NCI-H82 treated with DMSO at 0.1 percent for 48 hours (cell line): ENCODE results near the gene VWA2.

ENCODE experiments used
- DNase-seq: peaks from one replicate; lab custom pipeline; 2025; ENCODE audit not compliant: unreplicated experiment; lab: John Stamatoyannopoulos, UW

VWA2 gene

DNA sequence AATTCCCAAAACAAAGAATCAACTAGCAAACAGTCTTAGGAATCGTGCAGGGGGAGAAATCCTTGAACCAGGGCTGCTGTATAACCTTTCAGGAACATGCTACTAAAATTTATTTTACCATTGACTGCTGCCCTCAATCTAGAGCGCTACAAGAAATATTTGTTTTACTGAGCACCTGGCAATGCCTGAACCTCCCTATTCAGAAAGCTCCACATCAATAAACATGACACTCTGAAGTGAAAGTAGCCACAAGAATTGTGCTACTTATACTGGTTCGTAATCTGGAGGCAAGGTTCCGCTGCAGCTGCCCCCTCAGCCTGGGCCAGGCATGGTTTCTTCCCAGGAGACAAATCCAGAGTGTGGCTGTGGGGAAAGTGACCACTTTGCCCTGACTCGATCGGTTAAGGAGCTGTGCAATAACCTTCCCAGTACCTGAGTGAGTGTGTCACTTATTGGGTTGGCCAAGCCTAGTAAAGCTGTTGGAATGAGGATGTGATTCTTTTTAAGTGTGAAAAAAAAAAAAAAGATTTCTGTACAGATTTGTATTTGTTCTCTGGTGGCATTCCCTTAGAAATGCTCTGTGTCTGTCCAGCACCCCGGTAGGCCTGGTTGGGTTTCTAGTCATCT is 7.7 kb downstream of the VWA2 start:
- DNase-seq, result no peak

DNA sequence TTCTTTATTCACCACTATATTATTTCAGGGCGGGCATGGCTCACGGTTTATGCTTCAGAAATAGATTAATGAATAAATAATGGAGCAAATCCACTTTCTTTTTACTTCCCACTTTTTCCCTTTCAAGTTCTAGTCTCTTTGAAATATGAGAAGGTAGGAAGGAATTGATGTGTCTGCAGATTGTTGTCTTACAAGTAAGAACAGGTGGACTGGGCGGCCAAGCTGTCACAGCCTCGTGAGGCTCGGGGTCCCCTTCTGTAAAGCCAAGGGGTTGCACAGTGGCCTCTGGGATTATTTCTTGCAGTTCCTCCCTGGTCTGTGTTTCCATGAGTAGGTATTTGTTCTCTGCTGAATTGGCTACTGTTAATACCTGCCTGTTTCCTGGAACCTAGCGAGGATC is 11.2 kb downstream of the VWA2 start:
- no peak for DNase-seq

DNA sequence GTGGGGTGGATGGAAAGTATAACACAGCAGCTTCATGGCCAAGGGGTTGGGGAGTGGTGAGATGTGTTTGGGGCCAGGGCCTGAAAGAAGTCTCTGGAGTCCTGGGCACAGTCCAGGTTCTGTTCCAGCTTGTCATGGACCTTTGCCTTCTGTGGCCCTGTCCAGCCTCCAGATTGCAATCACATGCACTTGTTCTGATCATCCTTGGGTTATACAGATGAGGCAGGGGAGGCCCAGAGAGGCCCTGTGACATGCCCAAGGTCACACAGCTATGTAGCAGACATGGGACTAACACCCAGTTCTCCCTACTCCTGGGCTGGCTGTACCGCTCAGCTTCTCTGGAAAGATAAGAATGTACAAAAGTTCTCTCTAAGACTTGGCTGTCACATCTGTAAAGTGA is 11.7 kb downstream of the VWA2 start:
- no peak for DNase-seq

DNA sequence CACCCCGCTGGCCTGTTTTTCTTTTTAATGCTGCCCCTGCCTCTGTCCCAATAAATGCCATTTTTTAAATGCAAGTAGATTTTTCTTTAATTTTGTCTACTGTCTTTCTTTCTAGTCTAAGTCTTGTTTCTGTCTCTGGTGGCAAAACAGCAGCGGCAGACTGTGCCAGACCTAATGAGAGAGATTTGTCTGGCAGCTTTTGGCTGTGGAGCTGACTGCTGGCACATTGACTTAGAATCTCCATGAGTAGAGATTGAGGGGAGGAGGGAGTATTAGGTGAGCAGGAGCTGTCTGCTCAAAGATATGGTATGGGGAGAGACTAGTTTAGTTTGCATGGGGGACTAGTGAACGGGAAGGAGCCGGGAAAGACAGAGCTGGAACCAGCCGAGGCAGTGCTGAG is 13.0 kb downstream of the VWA2 start:
- no peak for DNase-seq

DNA sequence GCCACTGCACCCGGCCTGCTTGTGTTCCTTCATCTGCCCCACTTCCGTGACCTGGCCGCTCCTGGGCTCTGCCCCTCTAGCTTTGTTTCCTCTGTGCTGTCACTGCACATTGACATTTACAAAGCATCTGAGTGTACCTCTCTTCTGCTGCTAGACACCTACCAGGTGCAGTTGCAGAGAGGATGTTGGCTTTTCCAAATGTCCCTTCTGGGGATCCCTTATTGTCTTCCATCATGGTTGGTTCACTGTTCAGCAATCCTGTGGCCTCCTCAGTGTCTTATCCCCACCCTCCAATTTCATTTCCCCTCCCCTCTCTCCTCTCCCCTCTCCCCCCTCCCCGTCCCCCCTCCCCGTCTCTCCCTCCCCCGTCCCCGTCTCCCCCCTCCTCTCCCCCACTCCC is 13.8 kb downstream of the VWA2 start:
- DNase-seq, result no peak

DNA sequence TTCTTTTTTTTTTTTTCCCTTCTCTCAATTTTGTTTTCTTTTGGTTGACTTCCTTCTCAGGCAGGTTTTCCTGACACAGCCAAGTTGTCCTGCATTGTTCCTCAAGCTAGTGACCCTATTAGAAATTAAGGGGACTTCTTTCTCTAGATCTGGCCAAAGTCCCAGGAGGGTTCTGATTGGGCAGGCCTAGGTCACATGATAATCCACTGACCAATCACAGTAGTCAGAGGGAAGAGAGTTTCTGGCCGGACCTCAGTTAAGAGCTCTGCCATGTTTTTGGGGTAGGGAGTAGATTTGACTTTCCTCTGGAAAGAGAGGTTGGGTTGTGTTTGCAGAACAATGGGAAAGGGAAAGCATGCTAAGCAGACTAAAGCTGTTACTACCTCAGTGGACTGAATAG is 16.2 kb downstream of the VWA2 start:
- no peak for DNase-seq

DNA sequence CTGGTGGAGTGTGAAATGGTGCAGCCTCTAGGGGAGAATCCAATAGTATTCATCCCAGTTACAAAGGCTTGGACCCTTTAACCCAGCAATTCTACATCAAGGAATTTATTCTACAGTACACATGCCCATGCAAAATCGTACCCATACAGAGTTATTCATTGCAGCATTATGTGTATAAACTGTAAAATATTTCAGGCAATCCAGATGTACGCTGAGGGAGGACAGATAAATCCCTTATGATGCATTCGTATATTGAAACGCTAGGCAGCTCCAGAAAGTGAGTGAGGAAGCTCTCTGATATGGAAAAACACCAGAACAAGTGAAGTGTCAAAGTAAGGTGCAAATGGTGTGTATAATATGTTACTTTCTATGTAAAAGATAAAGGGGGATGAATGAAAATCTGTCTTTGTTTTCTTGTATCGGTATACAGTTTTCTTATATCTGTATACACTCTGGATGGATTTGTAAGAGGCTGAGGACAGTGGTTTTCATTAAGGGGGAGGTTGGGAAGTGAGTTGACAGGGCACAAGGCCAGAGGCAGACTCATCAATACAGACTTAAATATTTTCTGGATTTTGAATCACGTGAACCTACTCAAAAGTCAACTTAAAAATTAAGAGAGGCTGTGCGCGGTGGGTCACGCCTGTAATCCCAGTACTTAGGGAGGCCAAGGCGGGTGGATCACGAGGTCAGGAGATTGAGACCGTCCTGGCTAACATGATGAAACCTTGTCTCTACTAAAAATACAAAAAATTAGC is 17.1 kb downstream of the VWA2 start:
- DNase-seq, result no peak

DNA sequence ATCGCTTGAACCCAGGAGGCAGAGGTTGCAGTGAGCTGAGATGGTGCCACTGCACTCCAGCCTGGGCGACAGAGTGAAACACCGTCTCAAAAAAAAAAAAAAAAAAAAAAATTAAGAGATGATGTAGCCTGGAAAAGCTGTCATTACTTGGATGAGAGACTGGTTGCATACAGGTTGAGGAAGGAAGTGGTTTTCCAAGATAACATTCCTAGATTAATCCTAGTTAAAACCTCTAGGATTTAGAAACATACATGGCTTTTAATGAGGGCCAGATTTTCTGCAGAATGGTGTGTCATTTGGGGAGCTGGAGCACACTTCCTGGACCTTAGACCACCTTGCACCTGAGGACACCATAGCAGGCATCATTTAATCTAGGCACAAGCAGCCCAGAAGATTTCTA is 17.8 kb downstream of the VWA2 start:
- no peak for DNase-seq

DNA sequence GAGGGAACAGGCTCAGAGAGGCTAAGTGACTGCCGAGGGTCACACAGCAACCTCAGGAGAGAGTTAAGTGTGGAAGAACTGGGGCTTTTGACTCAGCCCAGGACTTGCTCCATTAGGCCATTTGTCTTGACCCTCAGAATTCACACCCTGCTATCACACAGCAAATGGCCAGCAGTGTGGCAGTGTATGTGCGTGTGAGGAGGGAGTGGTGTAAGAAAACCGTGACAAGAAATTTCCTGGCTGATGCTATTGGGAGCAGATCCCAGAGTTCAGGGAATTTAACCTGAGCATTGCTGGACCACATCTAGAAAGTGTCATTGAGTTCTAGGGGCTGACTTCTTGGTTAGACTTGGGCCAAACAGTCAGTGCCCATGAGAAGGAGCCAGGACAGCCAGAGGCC is 18.4 kb downstream of the VWA2 start:
- DNase-seq, result no peak

DNA sequence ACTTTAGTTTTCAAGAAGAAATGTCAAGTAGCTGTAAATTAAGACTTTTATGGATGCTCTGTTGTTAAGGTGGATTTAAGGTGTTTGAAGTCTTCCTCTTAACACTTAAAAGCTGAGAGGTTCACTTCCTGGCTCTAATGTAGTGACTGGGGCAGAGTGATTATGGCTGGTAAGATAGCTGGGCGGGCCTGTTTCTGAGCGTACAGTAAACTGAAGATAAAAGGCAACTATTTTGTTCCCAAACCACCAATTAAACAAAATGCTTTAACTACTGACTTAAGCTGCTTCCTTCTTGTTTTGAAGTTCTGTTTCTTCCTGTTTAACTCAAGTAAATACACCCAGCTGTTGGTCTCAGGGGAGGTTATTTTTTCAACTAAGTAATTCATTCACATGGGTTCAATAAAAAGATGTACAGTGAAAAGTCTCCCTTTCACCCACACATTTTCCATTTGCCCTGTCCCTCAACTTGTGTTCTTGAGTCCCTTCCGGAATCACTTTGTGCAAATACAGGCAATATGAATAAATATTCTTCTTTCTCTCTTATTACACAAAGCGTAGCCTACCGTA is 19.3 kb downstream of the VWA2 start:
- no peak for DNase-seq

DNA sequence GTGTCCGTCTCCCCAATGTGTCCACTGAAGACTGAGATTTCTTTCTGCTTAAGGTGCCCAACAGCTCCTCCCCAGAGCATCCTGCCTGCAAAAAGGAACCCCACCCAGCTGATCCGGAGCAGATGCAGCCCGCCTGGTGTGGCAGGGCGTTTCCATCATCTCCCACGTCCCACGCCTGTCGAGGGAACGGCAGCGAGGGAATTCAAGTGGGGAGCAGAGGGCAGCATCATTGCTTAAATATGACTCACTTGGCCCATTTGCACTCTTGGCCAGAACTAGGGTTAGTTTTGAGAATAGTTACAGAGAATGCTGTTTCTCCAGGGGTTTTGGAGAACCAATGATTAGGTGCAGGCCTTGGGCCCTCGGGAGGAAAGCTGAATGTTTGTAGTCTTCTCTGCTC is 20.8 kb downstream of the VWA2 start:
- DNase-seq, result no peak

DNA sequence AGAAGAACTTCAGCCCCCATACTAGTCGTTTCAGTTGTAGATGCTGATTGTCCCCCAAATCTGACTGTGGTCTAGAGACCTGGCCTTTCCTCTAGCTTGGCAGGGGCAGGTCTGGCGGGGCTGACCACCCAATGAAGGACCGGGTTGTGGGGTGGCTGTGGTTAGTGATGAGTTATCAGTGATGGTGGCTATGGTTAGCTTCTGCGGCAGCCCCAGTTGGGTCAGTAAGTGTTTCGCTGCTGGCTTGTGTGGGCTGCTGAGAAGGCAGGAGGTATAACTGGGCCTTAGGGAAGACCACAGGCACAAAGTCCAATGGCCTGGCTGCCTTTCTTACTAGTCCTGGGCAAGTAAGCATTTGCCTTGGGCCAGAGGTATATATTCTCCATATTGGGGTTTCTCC is 21.3 kb downstream of the VWA2 start:
- DNase-seq, result no peak

DNA sequence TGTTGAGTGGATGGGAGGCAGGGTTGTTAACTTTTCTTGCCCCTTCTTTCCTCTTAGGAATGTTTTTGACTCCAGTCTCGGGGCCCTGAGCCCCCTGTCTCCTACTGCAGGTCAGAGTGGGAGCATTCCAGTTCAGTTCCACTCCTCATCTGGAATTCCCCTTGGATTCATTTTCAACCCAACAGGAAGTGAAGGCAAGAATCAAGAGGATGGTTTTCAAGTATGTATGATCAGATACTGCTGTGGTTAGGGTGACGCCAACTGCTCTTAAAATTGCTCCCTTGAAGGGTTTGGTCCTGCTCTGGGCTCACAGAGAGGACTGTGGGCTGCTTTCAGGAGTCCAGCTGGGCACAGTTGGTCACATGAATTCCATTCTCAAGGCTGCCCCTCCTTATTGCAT is 22.0 kb downstream of the VWA2 start:
- DNase-seq, result no peak

DNA sequence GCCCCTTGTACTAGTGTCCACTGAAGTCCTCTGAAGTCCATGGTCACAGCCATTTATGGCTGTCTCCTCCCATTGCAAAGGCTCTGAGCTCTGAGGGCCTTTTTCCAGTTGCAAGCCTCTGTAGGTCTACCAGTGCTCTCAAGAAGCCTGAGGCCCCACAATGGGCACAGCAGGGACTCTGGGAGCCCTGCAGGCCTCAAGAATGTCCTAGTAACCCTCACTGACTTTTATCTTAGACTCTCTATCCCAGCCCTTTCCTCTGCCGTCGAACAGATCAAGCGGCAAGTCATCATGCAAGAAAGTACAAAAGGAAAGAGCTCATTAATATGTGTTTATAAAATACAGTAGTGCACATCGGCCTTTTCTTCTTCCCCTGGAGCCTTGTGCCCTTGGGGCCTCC is 23.4 kb downstream of the VWA2 start:
- DNase-seq, result no peak

DNA sequence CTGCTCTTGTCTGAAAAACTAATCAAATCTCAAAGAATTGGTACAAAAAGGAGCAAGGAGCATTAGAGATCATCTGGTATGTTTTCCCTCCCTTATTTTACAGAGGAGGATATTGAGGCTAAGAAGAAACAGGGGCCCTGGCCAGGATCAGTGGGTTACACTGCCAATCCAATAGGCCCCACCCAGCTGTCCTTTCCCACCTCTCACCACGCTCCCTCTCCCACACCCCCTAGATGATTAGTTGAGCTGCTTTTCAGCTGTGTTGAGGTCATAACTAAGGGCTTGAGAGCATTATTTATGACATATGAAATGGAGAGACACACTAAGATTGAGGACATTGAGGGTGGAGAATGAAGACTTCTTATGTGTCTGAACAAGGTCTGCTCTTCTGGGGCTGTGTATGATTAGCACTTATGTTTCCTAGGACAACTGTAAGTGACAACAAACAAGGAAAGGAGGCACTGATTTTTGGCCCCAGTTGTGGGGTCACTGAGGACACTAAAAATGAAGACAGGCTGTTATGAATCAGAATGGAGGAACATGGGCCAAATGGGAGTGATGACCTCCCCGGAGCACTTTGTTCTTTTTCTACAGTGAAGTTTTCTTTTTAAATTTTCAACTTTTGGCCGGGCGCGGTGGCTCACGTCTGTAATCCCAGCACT is 26.5 kb downstream of the VWA2 start:
- no peak for DNase-seq

DNA sequence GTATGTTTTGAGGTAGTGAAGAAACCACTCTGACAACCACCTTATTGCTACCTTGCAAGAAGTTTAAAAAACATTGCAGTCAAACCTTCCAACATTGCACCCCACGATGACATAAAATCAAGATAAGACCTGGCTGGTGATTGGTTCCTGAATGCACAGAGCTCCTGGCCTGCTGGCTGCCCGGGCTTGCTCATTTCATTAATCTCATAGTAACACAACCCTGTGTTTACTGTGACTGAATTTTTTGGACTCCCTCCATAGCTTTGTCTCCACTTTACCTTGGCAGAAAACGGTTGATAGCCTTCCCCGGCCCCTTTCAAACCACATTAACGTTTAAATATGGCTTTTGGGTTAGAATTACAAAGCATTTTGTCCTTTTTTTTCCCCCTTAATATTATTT is 27.5 kb downstream of the VWA2 start:
- DNase-seq, result no peak

DNA sequence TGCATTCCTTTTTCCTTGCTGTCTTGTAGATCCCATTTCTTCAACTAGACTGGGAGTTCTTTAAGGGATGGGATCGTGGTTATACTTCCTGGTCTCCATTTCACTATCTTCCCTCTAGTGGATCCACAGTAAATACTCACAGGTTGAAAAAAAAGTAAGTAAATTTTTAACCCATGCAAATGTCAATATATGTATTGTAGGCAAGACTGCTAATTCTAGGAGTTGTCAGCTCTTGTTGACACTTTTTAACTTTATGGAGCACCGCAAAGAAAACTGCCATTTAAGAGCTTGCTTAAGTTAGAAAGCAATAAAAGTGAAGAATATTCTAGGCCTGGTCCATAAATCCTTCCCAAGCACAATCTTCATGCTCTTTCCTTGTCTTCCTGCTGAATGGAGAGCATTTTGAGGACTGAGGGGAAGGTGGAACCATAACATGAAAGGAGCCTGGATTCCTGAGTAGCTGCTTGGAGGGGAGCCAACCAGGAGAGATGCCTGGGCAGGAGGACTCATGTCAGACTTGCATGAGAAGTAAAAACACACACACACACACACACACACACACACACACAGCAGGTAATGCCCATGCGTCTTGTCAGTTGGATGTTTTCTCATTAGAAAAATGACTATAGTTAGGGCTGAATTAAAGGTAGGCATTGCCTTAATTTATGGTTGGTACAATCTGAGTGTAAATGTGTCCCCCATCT is 32.2 kb downstream of the VWA2 start:
- DNase-seq, result no peak

DNA sequence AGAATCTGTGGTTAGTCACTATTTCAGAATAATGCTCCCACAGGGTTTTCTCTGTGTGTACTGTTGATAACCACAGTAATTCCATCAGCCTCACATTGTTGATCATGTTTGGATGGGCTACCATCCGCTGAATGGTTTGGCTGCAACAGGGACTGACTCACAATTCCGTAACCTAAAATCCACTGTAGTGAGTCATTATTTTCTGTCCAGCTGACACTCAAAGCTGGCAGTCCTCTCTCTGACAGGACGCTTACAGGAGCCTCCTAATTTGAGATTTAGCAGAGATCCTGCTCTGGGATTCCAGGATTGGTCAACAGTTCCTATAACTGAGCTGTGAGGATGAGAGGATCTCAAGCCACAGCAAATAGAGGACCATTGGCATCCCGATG is 32.7 kb downstream of the VWA2 start:
- DNase-seq, result no peak

DNA sequence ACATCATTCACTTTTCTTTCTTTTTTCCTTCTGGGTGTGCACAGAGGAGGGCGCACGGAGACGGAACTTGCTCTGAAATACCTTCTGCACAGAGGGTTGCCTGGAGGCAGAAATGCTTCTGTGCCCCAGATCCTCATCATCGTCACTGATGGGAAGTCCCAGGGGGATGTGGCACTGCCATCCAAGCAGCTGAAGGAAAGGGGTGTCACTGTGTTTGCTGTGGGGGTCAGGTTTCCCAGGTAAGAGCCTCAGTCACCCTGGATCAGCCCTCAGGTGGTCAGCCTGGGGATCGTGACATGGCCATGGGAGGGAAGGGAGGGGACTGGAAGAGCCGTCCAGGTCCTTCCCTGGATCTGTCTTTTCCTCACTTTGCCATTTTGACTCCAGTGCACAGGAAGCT is 33.6 kb downstream of the VWA2 start:
- no peak for DNase-seq

DNA sequence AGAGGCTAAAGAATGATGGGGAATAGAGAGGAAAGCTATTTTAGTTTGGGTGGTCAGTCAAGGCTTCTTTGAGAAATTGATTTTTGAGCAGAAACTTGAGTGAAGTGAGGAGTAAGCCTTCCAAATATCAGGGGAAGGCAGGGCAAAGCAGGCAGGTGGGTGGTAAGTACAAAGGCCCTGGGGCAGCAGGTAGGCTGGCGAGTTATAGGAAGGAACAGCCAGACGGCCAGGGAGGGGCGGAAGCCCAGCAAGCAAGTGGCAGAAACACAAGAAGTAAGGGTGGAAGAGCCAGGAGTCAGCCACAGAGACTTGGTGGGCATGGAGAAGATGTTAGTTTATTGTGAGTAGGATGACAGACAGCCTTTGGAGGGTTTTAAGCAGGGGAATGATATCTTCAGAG is 34.9 kb downstream of the VWA2 start:
- no peak for DNase-seq

DNA sequence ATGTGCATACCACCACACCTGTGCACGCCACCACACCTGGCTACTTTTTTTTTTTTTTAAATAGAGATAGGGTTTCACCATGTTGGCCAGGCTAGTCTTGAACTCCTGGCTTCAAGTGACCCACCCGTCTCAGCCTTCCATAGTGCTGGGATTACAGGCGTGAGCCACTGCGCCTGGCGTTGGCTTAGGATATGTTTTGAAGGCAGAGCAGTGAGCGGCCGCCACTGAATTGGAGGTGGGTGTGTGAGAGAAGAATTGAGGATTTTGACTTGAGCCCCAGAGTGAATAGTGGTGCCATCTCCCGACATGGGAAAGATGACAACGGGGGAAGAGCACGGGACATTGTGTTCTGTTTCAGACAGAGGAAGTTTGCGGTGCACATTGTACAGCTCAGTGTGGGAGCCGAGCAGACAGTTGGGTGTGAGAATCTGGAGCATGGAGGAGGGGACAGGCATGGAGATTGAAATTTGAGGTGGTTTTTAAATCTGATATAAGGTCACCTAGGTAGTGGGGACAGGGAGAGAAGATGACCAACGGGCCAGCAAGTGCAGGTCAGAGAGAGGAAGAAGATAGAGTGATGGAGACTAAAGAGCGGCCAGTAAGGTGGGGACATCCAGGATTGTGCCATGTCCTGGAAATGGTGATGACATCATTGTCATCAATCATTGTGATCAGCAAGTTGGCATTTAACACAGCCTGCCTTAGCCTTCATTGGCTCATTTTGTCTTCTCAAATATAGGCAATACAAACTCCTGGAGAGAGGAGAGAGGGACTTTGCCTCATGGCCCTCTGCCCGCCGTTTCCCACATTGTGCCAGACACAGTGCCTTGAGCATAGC is 35.8 kb downstream of the VWA2 start:
- DNase-seq, result no peak
